HUES64 (cell line): Measurements from ENCODE around the gene HEATR9.

Experiments
- H3K27ac ChIP-seq: 2 replicates; pipeline ENCODE4 v1.7.0; 2013; ENCODE audit warnings: low read depth, low read length, inconsistent platforms
- H3K27me3 ChIP-seq: 2 replicates; pipeline ENCODE4 v1.6.1; 2013; ENCODE audit warnings: mild to moderate bottlenecking, low read length; ENCODE audit not compliant: insufficient read depth
- H3K36me3 ChIP-seq: 2 replicates; pipeline ENCODE4 v1.6.1; 2013; ENCODE audit warnings: mild to moderate bottlenecking, low read length; ENCODE audit not compliant: insufficient read depth
- H3K4me1 ChIP-seq: 2 replicates; pipeline ENCODE4 v1.6.1; 2013; ENCODE audit warnings: mild to moderate bottlenecking, low read length, moderate library complexity; ENCODE audit not compliant: insufficient read depth
- H3K4me3 ChIP-seq: 2 replicates; pipeline ENCODE4 v1.5.1; 2013; ENCODE audit warnings: mild to moderate bottlenecking, low read length, moderate library complexity
- H3K9ac ChIP-seq: 2 replicates; pipeline ENCODE4 v1.6.1; 2013; ENCODE audit warnings: mild to moderate bottlenecking, low read depth, low read length
- H3K9me3 ChIP-seq: 2 replicates; pipeline ENCODE4 v1.6.1; 2013; ENCODE audit warnings: low read depth, low read length; ENCODE audit not compliant: insufficient read depth
- WGBS: fragments of 150-250, 120-280 bp; methylation state at CpG from one replicate; pipeline ENCODE4 v1.1.7; 2013; ENCODE audit warnings: missing lambda C conversion rate; 5-methylcytosine and 5-hydroxymethylcytosine counted together

The HEATR9 gene

DNA sequence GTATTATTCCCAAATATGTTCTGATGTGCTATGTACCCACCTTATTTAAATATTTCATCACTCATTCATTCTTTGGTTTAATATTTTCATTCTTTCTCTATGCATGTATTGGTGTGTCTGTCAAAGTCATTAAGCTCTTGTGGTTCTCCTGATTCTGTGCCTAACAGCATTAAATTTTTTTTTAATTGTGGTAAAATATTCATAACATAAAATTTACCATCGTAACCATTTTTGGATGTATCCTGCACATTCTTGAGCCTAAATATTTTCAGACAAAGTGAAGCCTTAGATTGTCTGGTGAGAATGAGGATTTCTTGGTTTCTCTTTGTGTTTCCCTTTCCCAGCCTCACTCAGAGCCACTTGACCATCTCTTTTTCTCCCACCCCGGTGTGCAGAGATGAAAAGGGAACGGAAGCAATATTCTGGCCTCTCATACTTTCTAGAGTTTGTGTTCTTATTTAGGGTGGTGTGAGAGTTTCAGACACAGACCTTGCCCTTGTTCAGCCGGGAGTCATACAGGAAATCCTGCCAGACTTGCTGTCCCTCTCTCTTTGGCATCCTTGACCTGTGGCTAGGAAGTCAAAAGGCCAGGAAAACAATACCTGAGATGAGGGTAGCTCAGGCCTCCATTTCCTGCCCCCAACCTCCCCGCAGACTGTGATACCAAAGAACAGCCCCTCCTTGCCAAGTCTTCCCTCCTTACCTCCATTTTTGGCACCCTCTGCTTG, 6.5 kb upstream of the HEATR9 start:
- WGBS = 82% methylated on average over 4 of the region's 5 CpGs
- H3K4me3 ChIP-seq = no peak overlapping the region
- H3K9me3 ChIP-seq = no peaks in the 10 kb centered on the region
- no peaks in the 10 kb centered on the region for H3K36me3 ChIP-seq
- H3K27me3 ChIP-seq = no peaks in the 10 kb centered on the region
- no peak overlapping the region for H3K27ac ChIP-seq
- no peak overlapping the region for H3K9ac ChIP-seq
- H3K4me1 ChIP-seq = peaks cover 3% of the 10 kb centered on the region; the same call in 1 of the 2 replicates

DNA sequence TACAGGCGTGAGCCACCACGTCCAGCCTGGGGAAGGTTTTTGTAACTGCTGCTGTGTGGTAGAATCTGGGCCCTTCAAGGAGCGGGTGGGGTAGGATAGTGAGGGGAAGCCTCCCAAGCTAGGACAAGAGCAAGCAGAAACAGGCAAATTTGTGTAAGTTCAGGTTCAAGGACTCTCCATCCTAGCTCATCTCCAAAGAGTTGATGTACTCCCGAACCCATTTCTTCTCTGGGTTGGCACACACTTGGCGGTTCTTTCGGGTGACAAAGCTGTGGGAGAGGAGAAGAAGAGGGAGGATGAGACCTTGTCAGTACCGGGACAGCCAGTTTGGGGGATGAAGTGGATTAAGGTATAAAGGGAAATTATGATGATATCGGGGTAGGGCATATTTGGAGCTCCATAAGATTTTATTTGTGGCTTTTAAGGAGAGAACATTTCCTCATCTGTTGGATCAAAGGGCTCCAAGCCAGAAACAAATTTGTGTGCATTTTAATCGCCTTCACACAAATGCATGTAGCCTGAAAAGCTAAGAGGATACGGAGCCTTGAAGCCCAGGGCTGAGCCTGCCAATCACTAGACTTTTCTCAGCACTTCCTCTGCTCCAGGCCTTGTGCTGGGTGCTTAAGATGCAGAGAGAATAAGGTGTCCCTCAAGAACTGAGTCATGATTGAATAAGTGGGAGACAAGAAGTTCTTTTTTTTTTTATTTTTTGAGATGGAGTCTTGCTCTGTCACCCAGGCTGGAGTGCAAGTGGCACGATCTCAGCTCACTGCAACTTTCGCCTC, 3.7 kb upstream of the HEATR9 start:
- H3K9me3 ChIP-seq = no peaks in the 10 kb centered on the region
- WGBS = 94% methylated on average over 12 of the region's 12 CpGs
- H3K27me3 ChIP-seq = no peaks in the 10 kb centered on the region
- no peak overlapping the region for H3K4me3 ChIP-seq
- no peak overlapping the region for H3K27ac ChIP-seq
- no peaks in the 10 kb centered on the region for H3K36me3 ChIP-seq
- no peak overlapping the region for H3K9ac ChIP-seq
- H3K4me1 ChIP-seq = peaks cover 3% of the 10 kb centered on the region; the same call in 1 of the 2 replicates

DNA sequence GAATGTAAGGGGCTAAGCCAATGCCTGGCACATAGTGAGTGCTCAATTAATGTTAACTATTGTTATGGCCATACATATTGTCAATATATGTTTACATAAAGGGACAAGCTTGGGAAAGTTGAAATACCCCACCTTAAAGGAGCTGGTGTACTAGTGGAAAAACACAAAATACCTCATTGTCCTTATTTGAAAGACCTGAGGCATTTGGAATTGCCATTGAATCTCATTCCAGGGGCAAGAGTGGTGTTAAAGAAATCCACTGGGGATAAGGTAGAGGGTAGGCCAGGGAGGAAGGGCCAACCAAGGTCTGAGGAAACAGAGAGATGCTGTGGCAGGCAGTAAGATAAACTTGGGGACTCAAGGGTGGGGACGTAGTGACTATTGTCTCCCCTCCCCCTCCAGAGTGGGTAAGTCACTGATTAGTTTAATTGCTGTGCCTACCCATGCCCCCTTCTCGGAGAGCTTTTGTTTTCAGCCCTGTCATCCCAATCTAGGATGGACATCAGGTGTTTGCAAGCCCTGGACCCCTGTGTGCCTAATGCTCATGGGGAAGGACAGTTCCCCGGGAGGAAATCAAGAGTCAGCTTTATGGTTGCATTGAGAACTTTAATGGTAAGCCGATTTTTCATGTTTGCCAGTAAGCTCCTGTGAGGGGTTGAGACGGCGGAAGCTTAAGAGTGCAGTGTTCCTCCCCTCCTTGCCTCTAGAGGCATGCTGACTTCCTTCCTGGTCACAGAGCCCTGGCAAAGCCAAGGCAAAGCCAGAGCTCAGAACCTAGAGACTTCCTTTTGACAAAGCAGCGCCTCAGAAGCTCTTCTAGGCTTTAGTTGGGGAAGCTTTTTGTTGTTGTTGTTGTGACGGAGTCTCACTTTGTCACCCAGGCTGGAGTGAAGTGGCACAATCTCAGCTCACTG, 2.5 kb upstream of the HEATR9 start:
- no peak overlapping the region for H3K27ac ChIP-seq
- H3K4me3 ChIP-seq = no peak overlapping the region
- no peaks in the 10 kb centered on the region for H3K36me3 ChIP-seq
- no peaks in the 10 kb centered on the region for H3K27me3 ChIP-seq
- no peak overlapping the region for H3K9ac ChIP-seq
- 80% methylated on average over 8 of the region's 8 CpGs for WGBS
- H3K4me1 ChIP-seq = peaks cover 3% of the 10 kb centered on the region; the same call in 1 of the 2 replicates
- no peaks in the 10 kb centered on the region for H3K9me3 ChIP-seq

DNA sequence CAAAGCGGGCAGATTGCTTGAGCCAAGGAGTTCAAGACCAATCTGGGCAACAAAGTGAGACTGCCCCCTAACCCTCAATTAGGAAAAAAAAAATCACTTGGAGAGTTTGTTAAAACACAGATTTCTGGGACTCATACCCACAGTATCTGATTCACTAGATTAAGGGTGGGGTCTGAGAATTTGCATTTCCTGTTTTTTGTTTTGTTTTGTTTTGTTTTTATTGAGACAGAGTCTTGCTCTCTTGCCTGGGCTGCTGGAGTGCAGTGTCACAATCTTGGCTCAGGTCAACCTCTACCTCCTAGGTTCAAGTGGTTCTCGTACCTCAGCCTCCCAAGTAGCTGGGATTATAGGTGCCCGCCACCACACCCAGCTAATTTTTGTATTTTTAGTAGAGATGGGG, 1.1 kb downstream of the HEATR9 start:
- WGBS = 90% methylated on average over 3 of the region's 3 CpGs
- no peaks in the 10 kb centered on the region for H3K9me3 ChIP-seq
- no peaks in the 10 kb centered on the region for H3K27me3 ChIP-seq
- peaks cover 3% of the 10 kb centered on the region; the same call in 1 of the 2 replicates for H3K4me1 ChIP-seq
- H3K36me3 ChIP-seq = no peaks in the 10 kb centered on the region
- H3K4me3 ChIP-seq = no peak overlapping the region
- H3K27ac ChIP-seq = no peak overlapping the region
- no peak overlapping the region for H3K9ac ChIP-seq

DNA sequence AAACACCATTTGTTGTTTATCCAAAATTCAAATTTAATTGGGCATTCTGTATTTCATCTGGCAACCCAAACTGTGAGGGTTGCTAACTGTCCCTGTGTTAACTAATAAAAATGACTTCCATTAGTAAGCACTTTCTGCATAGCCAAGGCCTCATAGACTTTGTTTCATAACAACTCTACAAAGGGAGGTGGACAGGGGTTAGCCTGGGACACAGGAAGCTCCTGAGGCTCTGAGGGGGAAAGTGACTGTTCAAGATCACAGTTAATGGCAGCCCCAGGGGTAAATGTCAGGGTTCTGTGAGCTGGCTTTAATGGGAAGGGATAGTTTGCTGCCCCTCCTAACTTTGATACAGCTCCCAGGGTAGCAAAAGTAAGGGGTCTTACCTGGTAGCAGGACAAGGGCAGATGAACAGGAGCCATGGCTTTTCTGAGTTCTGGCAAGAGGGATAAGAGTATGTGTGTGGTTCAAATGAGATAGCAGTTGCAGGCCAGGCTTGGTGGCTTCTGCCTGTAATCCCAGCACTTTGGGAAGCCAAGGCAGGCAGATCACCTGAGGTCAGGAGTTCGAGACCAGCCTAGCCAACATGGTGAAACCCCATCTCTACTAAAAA, 2.2 kb downstream of the HEATR9 start:
- no peak overlapping the region for H3K27ac ChIP-seq
- no peak overlapping the region for H3K9ac ChIP-seq
- H3K9me3 ChIP-seq = no peaks in the 10 kb centered on the region
- H3K27me3 ChIP-seq = no peaks in the 10 kb centered on the region
- H3K36me3 ChIP-seq = no peaks in the 10 kb centered on the region
- H3K4me1 ChIP-seq = peaks cover 3% of the 10 kb centered on the region; the same call in 1 of the 2 replicates
- whole genome bisulfite sequencing = 94% methylated on average over 1 of the region's 1 CpG
- H3K4me3 ChIP-seq = no peak overlapping the region

DNA sequence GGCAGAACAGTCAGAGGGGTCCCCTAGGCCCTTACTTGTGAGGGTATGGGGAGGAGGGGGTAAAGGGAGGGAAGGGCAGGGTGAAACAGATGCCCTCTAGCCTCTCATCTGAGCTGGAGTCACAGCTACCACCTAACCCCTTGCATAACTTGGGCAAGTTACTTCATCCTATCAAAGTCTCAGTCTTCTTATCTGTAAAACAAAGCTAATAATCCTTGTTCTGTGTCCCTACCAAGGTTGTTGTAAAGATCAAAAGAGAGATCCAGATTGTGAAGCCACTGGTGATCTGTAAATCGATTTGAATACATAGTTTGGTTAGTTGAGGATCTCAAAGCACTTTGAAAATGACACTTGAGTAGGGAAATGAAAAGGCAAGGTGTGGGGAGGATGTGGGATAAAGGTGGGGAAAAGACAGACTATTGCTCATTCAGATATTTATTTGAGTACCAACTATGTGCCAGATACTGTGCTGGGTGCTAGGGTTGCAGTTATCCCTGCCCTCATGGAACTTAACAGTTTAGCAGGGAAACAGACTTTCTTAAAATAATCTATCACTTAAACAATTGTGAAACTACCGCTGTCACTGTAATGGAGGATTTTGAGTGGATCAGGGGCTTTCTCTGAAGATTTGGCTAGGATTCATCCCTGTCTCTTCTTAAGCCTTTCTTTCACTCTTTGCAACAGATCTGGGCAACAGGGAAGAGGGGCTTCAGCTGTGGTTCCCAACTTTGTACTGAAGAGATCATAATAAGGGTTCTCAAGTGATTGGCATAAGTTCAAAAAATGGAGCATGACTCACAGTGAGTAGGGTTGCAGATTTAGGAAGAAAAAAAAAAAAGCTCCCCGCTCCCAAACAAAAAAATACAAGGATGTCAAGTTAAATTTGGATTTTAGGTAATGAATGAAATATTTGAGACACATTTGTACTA, 3.0 kb downstream of the HEATR9 start:
- Histone ChIP-seq H3K27ac (no peak overlapping the region), H3K4me3 (no peak overlapping the region), H3K36me3 (no peaks in the 10 kb centered on the region), H3K4me1 (no peaks in the 10 kb centered on the region), H3K9ac (no peak overlapping the region), H3K9me3 (no peaks in the 10 kb centered on the region), H3K27me3 (no peaks in the 10 kb centered on the region)
- 94% methylated on average over 2 of the region's 3 CpGs for WGBS

DNA sequence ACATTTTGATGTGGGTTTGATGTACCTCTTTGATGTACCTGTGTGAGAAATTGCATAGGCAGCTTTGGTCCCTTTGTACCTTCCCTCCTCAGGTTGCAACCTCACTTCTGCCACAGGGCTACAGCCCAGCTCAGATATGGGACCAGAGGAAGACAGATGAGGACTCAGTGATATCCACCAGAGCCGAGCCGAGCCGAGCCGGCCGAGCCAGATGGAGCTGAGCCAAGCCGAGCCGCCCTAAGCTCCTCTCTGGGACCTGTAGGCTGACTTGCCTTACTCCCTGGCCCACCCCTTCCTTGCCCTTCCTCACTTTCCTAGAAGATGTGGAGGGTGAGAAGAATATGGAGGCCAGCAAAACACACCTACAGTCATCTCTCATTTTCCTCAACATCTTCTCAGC, 3.8 kb downstream of the HEATR9 start:
- Histone ChIP-seq H3K27me3 (no peaks in the 10 kb centered on the region), H3K27ac (no peak overlapping the region), H3K9ac (no peak overlapping the region), H3K36me3 (no peaks in the 10 kb centered on the region), H3K9me3 (no peaks in the 10 kb centered on the region), H3K4me3 (no peak overlapping the region), H3K4me1 (no peaks in the 10 kb centered on the region)
- WGBS = 98% methylated on average over 7 of the region's 7 CpGs

DNA sequence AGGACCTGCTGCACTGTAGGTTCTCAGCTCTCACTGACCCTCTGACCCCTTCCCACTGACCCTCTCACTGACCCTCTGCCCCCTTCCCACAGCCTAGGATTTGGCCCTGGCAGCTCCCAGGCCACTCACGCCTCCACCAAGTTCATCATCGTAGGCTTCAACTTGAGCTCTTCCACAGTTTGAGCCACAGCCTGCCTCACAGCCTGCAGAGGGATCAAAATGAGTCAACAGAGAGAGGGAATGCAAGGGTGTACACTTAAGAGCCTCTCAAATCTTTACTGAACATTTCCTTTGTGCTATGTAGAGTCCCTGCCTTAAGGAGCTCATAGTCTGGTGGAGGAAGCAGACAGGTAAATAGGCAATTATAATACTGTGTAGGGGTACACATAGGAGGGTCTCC, 12.1 kb downstream of the HEATR9 start:
- no peaks in the 10 kb centered on the region for H3K4me1 ChIP-seq
- no peaks in the 10 kb centered on the region for H3K9me3 ChIP-seq
- H3K4me3 ChIP-seq = no peak overlapping the region
- H3K27me3 ChIP-seq = no peaks in the 10 kb centered on the region
- no peak overlapping the region for H3K9ac ChIP-seq
- peaks cover 5% of the 10 kb centered on the region; the same call in 1 of the 2 replicates for H3K36me3 ChIP-seq
- 97% methylated on average over 2 of the region's 2 CpGs for WGBS
- H3K27ac ChIP-seq = no peak overlapping the region

DNA sequence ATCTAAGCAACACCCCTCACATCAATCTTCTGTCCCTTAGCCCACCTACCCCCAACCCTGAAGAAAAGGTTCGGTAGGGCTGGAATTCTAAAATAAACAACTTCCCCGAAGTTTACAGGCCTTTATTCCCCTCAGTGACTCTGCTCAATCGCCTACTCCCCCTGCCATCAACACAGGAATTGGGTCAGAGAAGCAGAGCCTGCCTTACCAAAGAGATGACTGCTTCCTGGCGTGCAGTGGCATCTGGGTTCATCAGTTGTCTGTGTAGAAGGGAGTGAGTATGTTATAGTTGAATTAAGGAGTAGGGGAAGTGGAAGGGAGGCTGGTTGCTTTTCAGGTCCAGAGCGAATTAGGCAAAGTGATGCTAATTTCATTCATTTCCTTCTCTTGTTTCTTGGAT, 12.7 kb downstream of the HEATR9 start:
- WGBS = 91% methylated on average over 5 of the region's 5 CpGs
- no peaks in the 10 kb centered on the region for H3K4me1 ChIP-seq
- H3K27me3 ChIP-seq = no peaks in the 10 kb centered on the region
- H3K36me3 ChIP-seq = peaks cover 5% of the 10 kb centered on the region; the same call in 1 of the 2 replicates
- H3K4me3 ChIP-seq = no peak overlapping the region
- no peak overlapping the region for H3K9ac ChIP-seq
- no peak overlapping the region for H3K27ac ChIP-seq
- H3K9me3 ChIP-seq = no peaks in the 10 kb centered on the region
